Measurements from ENCODE around the gene FXYD4.

DNA sequence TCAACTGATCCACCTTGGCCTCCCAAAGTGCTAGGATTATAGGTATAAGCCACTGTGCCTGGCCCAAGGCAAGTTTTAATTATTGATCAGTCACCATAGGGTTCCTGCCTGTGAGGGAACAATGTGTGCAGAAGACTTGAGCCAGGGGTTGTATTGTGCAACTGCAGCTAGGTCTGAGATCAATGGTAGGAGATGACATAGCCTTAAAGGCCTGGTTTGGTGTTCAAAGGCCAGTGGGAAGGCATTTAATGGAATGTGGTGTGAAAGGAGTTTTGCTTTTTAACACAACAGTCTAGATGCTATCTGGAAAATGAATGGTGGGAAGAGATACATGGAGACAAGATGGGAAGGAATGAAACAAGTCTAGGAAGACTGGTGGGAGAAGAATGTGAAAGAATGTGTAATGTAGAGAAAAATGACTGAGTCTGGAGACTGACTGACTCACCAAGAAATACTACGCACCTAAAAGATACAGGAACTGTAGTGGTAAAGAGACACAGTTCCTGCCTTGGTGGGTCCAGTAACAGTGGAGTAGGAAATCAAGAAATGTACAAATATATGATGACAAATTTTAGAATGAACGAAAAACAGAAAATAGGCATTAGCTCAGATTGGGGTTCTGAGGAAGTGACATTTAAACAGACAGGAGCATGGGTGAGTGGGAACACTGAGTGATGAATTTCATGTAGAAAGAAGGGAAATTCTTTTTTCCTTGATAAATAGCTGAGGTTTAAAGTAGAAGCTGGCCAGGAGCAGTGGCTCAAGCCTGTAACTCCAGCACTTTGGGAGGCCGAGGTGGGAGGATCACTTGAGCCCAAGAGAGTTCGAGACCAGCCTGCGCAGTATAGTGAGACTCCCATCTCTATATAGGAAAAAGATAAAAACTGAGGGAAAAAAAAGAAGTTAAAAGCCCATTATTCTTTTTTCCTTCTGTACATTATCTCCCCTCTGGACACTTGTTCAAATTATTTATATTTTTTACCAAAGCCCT is 28.2 kb downstream of the FXYD4 start:
- TF ChIP-seq, protein P1, sequence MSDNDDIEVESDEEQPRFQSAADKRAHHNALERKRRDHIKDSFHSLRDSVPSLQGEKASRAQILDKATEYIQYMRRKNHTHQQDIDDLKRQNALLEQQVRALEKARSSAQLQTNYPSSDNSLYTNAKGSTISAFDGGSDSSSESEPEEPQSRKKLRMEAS (IDR thresholded peaks at IDR 0.05) = no peak
- TF ChIP-seq FOXM1 (IDR thresholded peaks at IDR 0.05; ENCODE audit: borderline replicate concordance, low read depth) (no peak), RAD21 (IDR thresholded peaks at IDR 0.05; ENCODE audit: low read depth) (no peak), CEBPB (IDR thresholded peaks at IDR 0.05) (peak; percentile 33; the same call in 1 of the 2 replicates), TAF1 (IDR thresholded peaks at IDR 0.05; ENCODE audit: low read depth) (no peak), ZBTB7A (IDR thresholded peaks at IDR 0.05; ENCODE audit: low read depth) (no peak), NFIC (IDR thresholded peaks at IDR 0.05) (no peak), CREB1 (IDR thresholded peaks at IDR 0.05; ENCODE audit: low read depth) (no peak), EGR1 (IDR thresholded peaks at IDR 0.05) (no peak), TEAD4 (IDR thresholded peaks at IDR 0.05) (no peak), EP300 (IDR thresholded peaks at IDR 0.05; ENCODE audit: borderline replicate concordance) (no peak), TCF12 (IDR thresholded peaks at IDR 0.05; ENCODE audit: low read depth) (no peak)
- TF ChIP-seq, protein P2, sequence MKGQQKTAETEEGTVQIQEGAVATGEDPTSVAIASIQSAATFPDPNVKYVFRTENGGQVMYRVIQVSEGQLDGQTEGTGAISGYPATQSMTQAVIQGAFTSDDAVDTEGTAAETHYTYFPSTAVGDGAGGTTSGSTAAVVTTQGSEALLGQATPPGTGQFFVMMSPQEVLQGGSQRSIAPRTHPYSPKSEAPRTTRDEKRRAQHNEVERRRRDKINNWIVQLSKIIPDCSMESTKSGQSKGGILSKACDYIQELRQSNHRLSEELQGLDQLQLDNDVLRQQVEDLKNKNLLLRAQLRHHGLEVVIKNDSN (IDR thresholded peaks at IDR 0.05) = no peak
- TF ChIP-seq, protein P3, sequence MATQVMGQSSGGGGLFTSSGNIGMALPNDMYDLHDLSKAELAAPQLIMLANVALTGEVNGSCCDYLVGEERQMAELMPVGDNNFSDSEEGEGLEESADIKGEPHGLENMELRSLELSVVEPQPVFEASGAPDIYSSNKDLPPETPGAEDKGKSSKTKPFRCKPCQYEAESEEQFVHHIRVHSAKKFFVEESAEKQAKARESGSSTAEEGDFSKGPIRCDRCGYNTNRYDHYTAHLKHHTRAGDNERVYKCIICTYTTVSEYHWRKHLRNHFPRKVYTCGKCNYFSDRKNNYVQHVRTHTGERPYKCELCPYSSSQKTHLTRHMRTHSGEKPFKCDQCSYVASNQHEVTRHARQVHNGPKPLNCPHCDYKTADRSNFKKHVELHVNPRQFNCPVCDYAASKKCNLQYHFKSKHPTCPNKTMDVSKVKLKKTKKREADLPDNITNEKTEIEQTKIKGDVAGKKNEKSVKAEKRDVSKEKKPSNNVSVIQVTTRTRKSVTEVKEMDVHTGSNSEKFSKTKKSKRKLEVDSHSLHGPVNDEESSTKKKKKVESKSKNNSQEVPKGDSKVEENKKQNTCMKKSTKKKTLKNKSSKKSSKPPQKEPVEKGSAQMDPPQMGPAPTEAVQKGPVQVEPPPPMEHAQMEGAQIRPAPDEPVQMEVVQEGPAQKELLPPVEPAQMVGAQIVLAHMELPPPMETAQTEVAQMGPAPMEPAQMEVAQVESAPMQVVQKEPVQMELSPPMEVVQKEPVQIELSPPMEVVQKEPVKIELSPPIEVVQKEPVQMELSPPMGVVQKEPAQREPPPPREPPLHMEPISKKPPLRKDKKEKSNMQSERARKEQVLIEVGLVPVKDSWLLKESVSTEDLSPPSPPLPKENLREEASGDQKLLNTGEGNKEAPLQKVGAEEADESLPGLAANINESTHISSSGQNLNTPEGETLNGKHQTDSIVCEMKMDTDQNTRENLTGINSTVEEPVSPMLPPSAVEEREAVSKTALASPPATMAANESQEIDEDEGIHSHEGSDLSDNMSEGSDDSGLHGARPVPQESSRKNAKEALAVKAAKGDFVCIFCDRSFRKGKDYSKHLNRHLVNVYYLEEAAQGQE (IDR thresholded peaks at IDR 0.05; ENCODE audit: low read depth) = no peak

Measured in Ishikawa (cell line).